GM15510 (cell line): ENCODE results near the gene TUBB.
A peak's percentile ranks its signal among the peaks of the same experiment; 100 is the strongest.

ENCODE experiments used
- POLR2A ChIP-seq: IDR thresholded peaks from 3 replicates; pipeline ENCODE4 v1.6.1; 2011; ENCODE audit warnings: borderline replicate concordance; ENCODE audit not compliant: insufficient read length; ENCODE audit errors: extremely low read depth

TUBB gene

DNA sequence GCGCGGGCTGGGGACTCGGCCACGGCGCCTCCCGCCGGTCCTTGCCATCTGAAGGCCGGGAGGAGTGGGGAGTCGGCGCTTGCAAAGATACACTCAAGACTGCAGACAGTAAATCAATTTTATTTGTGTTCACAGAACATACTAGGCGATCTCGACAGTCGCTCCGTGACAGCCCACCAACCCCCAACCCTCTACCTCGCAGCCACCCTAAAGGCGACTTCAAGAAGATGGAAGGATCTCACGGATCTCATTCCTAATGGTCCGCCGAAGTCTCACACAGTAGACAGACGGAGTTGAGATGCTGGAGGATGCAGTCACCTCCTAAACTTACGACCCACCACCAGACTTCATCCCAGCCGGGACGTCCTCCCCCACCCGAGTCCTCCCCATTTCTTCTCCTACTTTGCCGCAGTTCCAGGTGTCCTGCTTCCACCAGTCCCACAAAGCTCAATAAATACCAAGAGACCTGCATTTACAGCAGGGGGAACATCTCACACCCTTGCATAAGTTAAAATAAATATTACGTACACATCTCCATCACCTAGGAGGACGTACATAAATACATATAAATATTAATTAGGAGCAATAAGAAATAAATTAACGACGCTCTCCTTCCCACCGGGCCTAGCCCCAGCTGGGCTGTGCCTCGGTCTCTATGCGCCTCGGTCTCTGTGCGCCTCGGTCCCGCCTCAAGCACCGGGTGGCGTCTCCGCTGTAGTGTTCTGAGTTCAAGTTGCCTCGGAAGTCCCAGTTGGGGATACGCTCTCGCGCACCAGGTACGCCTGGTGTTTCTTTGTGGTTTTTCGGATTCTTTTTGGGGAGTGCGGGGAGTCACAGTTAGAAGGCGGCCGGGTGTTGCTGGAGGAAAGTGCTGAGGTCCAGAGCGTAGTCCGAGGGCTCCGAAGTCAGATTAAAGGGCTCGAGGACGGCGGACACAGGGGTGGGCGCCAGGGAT is 23.2 kb downstream of the TUBB start:
- peak; percentile 19 for TF ChIP-seq POLR2A

DNA sequence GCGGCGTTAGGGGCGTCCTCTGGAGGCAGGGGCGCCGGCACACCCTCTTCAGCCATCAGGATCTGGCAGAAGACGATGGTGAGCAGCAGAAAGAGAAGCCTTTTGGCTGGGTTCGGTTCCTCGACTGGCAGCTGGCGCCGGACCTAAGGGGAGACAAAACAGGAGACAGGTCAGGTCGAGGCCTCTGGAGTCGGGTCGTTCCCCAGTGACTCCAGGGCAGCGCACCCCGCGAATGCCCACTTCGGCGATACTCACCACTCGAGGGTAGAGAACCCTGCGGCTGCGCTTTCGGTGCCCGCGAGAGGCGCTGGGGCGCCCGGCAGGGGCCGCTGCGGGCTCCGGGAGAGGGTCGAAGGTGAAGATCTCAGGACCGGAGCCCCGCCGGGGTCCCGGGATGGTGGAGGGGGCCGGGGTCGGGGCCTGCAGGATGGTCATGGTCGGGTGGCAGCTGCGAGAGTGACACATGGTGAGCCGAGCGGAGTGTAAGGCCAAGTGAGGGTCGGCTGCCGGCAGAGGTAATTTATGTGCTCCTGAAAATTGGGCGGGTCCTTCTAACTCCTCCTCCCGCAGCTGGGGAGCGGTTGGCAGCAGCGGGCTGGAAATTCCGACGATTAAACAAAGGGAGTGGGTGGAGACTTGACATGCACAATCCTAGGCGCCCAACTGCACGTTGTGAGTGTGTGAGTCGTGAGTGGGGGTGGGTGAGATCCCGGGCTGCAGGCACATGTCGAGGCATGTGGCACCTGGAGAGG is 24.1 kb downstream of the TUBB start, which contains the start of gene IER3:
Gene IER3, minus strand, starts transcription at position 494 of the 752 bp plus-strand sequence. Its CDS starts 29 bp downstream, at position 465.
- TF ChIP-seq POLR2A, result peak; percentile 99

GRCh38 chr6:30747300-30747687 is 27.1 kb downstream of the TUBB start:
- no peak for TF ChIP-seq POLR2A

DNA sequence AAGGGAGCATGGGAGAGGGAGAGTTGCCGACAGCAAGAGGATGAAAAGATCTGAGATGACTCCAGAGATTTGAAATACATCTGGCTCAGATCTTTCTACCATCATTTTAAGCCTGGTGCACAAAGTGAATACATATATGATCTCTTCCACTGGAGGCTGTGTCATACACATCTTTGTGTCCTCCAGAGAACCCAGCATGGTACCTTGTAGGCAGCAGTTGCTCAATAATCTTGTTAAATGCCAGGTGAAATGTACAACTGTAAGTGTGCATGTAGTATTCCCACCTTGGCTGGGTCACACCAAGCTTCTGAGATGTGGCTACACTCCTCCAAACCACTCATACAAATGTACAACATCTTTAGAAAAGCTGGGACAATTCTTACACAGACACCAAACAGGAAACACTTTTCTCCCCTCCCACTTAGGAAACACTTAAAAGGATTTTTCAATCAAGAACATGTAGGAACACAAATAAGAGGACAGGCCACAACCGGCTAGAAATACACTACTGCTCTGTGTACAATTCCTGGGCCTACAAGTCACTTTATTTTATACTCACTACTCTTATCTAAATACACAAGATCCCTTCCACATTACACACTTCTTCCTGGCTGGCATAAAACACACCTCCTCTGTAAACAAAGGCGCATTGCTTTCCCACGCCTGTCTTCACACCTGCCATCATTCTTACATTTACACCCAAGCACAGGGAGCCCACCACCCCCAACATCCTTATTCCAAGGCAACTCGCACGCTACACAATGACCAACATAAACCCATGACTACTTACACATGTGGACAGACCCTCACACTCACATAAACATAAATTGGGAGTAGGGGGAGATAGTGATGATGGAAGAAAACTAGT is 28.0 kb downstream of the TUBB start:
- no peak for TF ChIP-seq POLR2A

GRCh38 chr6:30748851-30749540 is 28.8 kb downstream of the TUBB start:
- TF ChIP-seq POLR2A, result no peak

DNA sequence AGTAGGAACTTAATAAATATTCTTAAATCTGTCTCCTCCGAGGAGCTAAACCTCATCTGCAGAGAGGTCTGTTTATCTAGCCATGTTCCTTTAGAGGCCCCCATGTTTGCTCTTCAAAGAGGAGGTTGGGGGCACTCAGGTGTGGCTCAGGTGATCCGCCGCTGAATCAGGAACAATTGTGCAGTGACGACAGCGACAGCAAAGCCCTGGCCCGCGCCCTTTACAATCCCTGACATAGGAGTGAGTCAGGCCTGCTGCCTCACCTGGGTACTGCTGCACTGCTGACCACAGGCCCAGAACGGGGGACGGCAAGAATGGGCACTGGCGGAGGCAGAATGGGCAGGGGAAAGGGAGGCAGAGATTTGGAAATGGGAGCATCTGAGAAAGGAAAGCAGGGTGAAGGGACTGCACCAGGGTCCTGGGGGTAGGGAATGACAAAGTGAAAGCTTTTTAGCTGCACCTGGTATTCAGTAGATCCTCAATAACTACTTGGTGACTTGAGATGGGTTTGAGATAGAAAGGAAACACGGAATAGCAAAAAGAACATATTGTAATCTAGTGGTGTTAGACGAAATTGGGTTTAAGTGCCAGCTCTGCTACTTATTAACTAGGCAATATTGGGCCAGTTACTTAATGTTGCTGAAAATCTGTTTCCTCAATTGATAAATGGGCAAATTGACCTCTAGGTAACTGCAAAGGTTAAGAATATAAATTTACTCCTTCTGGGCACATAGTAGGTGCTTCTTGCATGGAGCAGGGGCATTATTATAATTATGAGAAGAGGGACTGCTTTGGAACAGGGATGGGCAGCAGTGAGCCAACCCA is 29.6 kb downstream of the TUBB start:
- no peak for TF ChIP-seq POLR2A

- TF ChIP-seq POLR2A, result no peak
Measured at GRCh38 chr6:30750379-30750668, 30.2 kb downstream of the TUBB start.

GRCh38 chr6:30752157-30752927 is 32.2 kb downstream of the TUBB start:
- no peak for TF ChIP-seq POLR2A

DNA sequence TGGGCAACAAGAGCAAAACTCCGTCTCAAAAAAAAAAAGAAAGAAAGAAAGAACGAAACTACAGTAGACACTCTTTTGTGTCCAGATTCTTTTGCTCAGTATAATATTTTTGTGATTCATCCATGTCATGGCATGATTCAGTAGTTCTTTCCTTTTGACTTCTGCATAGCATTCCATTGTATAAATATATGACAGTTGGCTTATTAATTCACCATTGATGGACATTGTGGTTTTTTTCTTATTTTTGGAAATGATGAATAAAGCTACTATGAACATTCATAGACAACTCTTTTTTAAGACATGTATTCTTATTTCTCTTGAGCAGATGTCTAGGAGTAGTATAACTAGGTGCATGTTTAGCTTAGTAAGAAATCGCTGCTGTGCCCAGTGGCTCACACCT is 34.5 kb downstream of the TUBB start:
- no peak for TF ChIP-seq POLR2A

DNA sequence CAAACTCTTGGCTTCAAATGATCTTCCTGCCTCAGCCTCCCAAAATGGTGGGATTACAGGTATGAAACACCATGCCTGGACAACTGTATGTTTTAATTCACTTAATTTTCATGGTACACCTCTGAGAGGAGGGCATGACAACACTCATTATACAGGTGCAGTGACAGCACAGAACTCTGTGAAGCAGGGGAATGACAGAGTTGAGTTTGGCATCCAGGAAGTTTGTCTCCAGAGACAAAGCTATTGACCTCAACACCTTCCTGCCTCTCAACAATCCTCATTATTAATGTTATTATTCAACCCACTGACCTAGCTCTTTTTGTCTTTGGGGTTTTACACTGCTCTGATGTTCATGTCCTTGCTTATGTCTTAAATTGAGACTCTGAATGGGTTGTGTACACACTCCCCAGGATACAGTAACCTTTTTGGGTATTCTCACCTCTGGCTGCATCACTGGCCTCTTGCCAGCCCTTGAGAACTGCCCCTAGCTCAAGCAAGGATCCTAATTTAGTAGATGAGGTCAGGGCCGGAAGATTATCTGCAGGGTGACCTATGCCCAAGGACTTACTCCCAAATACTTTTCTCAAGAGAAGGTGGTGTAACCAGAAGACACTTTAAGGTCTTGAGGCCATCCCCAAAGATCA is 37.2 kb downstream of the TUBB start:
- TF ChIP-seq POLR2A, result no peak

DNA sequence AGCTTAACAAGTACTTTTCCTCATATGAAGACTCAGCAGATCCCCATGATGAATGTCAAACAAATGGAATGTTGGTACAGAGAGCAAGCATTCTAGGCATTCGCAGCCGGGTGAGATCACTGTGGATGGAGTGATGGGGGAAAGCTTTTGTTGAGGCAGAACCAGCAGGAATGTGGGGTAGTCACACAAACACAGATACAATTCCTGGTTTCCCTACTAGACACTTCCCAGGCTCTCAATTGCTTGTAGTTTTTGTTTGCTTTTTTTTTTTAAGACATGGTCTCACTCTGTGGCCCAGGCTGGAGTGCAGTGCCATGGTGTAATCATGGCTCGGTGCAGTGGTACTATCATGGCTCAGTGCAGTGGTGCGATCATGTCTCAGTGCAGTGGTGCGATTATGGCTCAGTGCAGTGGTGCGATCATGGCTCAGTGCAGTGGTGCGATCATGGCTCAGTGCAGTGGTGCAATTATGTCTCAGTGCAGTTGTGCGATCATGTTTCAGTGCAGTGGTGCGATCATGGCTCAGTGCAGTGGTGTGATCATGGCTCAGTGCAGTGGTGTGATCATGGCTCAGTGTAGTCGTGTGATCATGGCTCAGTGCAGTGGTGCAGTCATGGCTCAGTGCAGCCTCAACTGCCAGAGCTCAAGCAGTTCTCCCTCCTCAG is 39.6 kb downstream of the TUBB start:
- TF ChIP-seq POLR2A, result no peak

DNA sequence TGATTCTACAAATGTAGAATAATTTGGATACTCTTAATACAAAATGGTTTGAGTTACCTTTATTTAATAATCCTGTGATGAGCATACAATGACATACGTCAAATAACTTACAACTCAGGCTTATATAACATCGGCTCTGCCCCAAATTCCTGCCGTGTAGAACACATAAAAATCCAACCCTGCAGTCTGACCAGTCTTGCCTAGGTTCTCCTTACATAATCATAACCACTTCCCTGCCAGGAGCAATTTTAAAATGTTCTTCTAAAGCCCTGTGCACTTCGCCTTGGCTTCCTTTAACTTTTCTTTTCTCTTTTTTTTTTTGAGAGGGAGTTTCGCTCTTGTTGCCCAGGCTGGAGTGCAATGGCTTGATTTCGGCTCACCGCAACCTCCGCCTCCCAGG is 40.4 kb downstream of the TUBB start:
- no peak for TF ChIP-seq POLR2A

DNA sequence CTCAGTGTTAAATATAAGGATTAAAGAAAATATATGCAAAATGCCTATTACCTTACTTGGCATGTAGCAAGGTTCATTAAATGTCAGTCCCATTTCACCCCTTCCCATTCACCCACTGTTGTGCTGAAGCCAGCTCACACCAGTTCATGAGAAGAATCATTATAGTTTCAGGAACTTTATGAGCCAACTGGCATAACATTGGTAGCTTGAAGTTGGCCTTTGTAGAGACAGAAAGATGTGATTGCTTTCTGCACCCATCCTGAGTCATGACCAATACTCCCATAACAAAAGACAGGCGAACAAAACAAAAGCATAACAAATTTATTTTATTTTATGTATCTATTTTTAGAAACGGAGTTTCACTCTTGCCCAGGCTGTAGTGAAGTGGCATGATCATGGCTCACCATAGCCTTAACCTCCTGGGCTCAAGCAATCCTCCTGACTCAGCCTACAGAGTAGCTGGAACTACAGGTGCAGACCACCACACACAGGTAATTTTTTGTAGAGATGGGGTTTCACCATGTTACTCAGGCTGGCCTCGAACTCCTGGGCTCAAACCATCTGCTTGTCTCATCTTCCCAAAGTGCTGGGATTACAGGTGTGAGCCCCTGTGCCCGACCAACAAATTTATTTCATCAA is 41.8 kb downstream of the TUBB start:
- no peak for TF ChIP-seq POLR2A
